ENCODE data around the gene LRRC45. TPM values are rescaled to one million over a fixed set of nuclear protein-coding genes. Genes with fewer than 3 reads are reported as not detected.
A peak's percentile ranks its signal among the peaks of the same experiment; 100 is the strongest.

The LRRC45 gene
- total RNA-seq, 1 donor from 2014 or later = 12.2 TPM

- intact Hi-C loops (cut with DNase I) = no loop called here
- H3K4me1 ChIP-seq = peaks cover 26% of the 10 kb centered on the region
- TF ChIP-seq CTCF (IDR thresholded peaks at IDR 0.05) = no peak
- H3K9me3 ChIP-seq = no peaks in the 10 kb centered on the region
- DNase-seq = no peak
- H3K4me3 ChIP-seq = no peak overlapping the region
- no peak for ATAC-seq
- no peaks in the 10 kb centered on the region for H3K27me3 ChIP-seq
- peaks cover 4% of the 10 kb centered on the region for H3K36me3 ChIP-seq
- peak overlapping the region; percentile 25 for H3K27ac ChIP-seq
These were observed 30.6 kb upstream of the LRRC45 start for GRCh38 chr17:81992306-81993102.

GRCh38 chr17:81993729-81994592, 29.1 kb upstream of the LRRC45 start:
- ATAC-seq (no peak), DNase-seq (no peak)
- no peak for TF ChIP-seq CTCF (IDR thresholded peaks at IDR 0.05)
- Histone ChIP-seq H3K9me3 (no peaks in the 10 kb centered on the region), H3K36me3 (peaks cover 4% of the 10 kb centered on the region), H3K27ac (no peak overlapping the region), H3K4me3 (no peak overlapping the region), H3K27me3 (no peaks in the 10 kb centered on the region), H3K4me1 (peaks cover 26% of the 10 kb centered on the region)
- intact Hi-C loops (cut with DNase I) = no loop called here

- DNase-seq = no peak
- H3K27me3 ChIP-seq = no peaks in the 10 kb centered on the region
- intact Hi-C loops (cut with DNase I) = no loop called here
- no peak for TF ChIP-seq CTCF (IDR thresholded peaks at IDR 0.05)
- peaks cover 26% of the 10 kb centered on the region for H3K4me1 ChIP-seq
- no peaks in the 10 kb centered on the region for H3K9me3 ChIP-seq
- peaks cover 4% of the 10 kb centered on the region for H3K36me3 ChIP-seq
- no peak for ATAC-seq
- no peak overlapping the region for H3K4me3 ChIP-seq
- no peak overlapping the region for H3K27ac ChIP-seq
These were observed 28.3 kb upstream of the LRRC45 start for GRCh38 chr17:81994593-81995462.

- Histone ChIP-seq H3K36me3 (peaks cover 4% of the 10 kb centered on the region), H3K4me3 (no peak overlapping the region), H3K4me1 (peaks cover 26% of the 10 kb centered on the region), H3K27ac (no peak overlapping the region), H3K9me3 (no peaks in the 10 kb centered on the region), H3K27me3 (no peaks in the 10 kb centered on the region)
- intact Hi-C loops (cut with DNase I) = no loop called here
- DNase-seq (no peak), ATAC-seq (no peak)
- TF ChIP-seq CTCF (IDR thresholded peaks at IDR 0.05) = no peak
These were observed 27.5 kb upstream of the LRRC45 start for GRCh38 chr17:81995463-81996231.
